MM.1S (cell line): ENCODE measurements around the gene PATJ.

Experiments
- CTCF ChIP-seq: fragments of 300-600 bp; sonication (generic); IDR thresholded peaks from 2 replicates; pipeline ENCODE4 v1.5.1; 2016; ENCODE audit warnings: antibody characterized with exemption, low read length, mixed read lengths
- EZH2 ChIP-seq: fragments of 300-600 bp; sonication (generic); optimal IDR thresholded peaks from 2 replicates; pipeline ENCODE3; 2017; ENCODE audit warnings: low read depth, mild to moderate bottlenecking, antibody characterized with exemption, low read length, mixed read lengths

GRCh38 chr1:61935516-61935915 lies 193.2 kb downstream of the PATJ start:
- no peak for TF ChIP-seq CTCF
- TF ChIP-seq EZH2 = no peak
